Skin of body (tissue), 2 donors: Measurements from ENCODE around the gene ITIH5. TPM values are rescaled to one million over a fixed set of nuclear protein-coding genes. Genes with fewer than 3 reads are reported as not detected.
A peak's percentile ranks its signal among the peaks of the same experiment; 100 is the strongest.
"Not testable (repeated sequence)": the region's sequence is repeated elsewhere in the genome, so short reads cannot be mapped to it uniquely, and the experiment has no call there.

Experiments
- DNase-seq: peaks from one replicate; lab custom pipeline; 2025; lab: John Stamatoyannopoulos, UW
- total RNA-seq: library from RNA; depleted of rRNA; stranded (reverse); fragments of >200 nt; gene quantifications from one replicate; pipeline ENCODE4 v1.2.3, GENCODE V29; 2014

The ITIH5 gene
- total RNA-seq, 1 donor from 2014 or later, result 28.4 TPM

- peak; percentile 88 for DNase-seq
Observed at GRCh38 chr10:7687228-7687907, 20.6 kb upstream of the ITIH5 start.

- no peak for DNase-seq
Observed at GRCh38 chr10:7686351-7687171, 19.8 kb upstream of the ITIH5 start.

DNA sequence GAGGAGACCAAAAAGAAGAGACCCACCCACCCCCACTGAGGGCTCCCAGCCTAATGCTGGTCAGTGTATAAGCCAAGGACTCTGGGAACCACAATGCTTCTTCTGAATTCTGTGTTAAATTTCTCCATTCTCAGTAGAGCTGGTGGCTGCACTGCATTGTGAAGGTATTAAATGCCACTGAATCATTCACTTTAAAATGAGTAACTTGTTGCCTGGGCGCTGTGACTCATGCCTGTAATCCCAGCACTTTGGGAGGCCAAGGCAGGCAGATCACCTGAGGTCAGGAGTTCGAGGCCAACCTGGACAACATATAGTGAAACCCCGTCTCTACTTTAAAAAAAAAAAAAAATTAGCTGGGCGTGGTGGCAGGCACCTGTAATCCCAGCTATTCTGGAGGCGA lies 13.3 kb upstream of the ITIH5 start:
- not testable (repeated sequence) for DNase-seq

DNA sequence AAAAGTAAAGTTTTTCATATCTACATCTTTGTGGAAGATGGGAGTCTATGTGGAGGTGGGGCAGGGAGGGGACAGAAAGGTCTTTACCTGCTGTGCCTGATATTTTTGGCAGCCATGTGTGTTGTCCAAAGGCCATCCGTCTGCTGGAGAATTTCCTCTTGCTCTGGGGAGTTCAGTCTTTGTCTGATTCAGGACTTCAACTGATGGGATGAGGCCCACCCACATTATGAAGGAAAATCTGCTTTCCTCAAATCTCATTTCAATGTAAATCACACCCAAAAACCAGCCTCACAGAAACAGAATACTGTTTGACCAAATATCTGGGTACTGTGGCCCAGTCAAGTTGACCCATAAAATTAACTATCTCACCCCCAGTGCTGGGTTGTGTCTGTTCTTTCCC lies 12.5 kb upstream of the ITIH5 start:
- no peak for DNase-seq

DNA sequence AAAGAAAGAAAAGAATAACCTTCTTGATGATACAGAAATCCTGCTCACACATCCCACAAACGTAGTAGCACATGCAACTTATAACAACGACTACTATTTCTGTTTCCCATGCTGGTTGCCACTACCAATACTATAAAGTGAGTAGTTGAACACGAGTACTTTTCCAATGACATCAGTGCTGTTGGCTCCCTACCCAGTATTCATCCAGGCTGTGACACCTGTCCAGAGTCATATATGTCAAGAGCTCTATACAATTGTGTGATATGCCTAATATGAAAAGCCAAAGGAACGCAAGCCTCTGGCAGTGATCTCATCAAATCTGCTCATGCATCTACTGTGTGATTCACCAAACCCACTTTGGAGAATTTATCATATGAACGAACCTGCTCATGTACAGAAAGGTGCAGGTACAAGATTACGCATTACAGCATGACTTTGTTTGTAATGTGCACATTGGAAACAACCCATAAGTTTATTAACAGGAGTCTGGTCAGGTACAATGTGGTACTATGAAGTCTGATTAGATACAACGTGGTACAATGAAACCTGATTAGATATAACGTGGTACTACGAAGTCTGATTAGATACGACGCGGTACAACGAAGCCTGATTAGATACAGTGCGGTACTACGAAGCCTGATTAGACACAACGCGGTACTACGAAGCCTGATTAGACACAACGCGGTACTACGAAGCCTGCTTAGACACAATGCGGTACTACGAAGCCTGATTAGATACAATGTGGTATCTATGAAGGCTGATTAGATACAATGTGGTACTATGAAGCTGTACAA lies 5.8 kb upstream of the ITIH5 start:
- DNase-seq, result no peak

DNA sequence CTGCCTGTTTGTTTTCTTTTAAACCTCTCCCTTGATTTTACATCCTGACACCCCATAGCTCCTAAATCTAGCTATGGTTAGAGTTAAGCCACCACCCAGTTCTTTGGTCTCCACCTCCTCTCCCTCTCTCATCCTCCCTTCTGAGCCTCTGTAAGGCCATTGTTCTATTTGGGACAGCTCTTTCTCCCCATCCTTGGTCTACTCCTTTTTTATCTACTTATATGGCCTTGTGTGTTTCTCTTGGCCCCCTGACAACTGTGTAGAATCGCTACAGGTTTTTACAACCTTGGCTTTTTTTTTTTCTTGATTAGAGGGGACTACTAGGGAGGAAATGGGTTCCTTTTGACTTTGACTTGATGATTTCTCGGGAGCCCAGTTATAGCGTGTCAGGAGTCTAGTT lies 3.4 kb upstream of the ITIH5 start:
- DNase-seq, result no peak

DNA sequence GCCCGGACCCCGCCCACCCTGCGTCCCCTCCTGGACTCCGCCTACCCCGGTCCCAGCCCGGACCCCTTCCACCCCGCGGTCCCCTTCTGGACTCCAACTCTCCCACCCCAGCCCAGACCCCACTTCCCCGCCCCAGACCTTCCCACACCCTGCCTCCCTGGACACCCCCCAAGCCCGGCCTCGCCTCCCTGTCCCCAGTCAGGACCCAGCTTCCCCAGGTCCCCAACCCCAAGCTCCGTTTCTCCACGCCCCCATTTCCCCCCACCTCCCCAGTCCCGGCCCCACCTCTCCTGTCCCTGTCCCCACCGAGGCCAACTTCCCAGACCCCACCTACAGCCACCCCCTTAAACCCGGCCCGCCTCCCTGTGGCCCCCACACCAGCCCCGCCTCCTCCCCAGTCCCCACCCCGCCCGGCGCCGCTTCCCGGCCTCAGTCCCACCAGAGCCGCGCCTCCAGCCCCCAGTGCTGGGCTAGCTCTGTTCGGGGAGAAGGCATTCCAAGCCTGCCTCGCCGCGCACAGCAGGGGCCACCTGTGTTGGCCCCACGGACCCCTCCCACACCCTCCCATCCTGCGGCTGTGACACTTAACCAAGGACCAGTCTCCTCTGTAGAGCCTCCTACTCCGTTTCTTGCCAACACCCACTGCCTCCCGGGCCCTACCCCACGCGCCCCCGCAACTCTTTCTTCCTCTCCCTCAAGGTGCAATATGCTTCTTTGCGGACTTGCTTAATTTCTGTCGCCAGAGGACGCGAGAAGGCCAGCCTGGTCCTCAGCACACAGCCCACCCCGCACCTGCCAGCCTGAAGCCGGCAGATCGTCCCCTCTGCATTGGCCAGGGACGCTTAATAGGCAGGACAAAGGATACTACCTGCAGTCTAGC lies 736 bp upstream of the ITIH5 start:
- DNase-seq, result no peak

DNA sequence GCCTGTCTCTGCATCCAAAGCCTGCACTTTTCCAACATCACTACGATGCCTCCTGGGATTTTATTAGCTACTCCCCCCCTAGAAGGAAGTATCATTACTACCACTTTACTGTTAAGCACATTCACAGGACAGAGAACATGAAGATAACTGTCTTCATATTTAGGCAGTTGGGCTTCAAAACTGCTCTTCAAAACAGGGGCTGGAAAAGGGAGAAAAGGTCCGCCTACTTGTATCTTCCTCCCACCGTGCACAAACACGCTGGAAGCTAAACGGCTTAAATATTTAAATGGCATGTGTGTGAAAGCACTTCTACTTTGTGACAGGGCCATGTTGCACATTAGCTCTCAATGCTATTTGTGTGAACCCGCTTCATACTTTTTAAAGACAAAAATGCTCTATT lies 999 bp downstream of the ITIH5 start:
- DNase-seq, result no peak

DNA sequence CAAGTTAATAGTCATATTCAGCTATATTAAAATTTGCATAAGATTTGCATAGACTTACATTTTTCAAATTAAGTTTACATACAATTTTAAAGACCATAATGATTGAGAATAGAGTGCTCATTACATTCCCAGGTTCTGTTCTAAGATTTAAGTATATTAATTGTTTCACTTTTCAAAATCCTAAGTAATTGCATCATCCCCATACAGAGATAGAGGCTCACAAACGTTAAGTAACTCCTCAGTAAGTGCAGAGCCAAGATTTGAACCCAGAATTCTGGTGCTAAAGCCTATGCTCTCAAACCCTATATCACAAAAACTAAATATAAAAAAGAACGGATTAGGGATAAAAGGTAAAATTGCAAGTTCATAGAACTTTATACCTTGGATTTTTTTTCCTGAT lies 2.1 kb downstream of the ITIH5 start:
- no peak for DNase-seq

DNA sequence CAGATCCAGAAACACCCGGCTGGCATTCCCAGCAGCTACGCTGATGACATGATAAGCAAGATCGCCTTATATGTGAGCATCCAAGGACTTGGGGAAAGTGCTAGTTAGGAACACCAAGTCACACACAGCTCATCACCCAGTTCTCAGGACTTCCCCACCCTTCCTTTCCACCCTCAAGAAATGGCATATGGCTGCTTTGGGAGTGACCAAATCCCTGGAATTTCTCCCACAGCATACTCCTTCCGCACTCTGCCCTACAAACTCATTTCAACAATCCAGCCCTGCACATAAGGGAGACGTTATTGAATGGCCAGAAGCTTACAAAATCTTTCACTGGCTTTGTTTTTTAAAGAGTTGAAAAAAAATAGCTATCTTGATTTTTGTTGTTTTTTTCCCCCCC lies 4.2 kb downstream of the ITIH5 start:
- no peak for DNase-seq

DNA sequence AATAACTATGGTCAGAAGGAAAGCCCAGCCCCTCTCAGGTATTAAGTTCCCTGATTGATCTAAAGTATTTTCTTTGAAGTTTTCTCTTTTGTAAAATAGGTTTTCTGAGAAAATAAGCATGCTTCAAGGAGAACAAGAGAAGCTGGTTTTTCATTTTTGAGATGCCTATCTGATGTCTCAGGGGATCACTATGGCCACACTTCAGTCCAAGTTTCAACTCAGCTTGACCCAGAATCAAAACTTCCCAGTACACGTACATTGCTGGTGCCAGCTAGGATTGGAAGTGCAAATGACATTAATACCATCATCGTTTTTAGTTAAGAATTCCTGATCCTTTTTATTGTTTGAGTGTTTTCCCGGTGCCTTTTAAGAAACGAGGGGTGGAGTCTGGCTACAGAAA lies 7.2 kb downstream of the ITIH5 start:
- no peak for DNase-seq

DNA sequence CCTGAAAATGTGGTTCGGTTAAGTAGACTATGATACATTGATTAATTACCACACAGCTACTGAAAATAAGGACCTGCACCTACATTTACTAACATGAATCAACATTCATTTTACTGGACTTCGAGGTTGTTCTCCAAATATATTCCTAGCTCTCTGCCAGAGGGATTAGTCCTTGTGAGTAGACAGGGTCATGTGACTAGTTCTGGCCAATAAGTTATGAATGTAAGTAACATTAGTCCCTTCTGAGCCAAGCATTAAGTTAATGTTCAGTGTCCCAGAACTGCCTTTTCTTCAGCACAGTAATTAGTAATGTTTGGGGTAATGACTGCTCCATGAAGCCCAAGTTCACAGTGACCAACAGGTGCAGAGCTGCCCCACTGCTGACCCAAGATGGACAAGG lies 9.2 kb downstream of the ITIH5 start:
- no peak for DNase-seq

DNA sequence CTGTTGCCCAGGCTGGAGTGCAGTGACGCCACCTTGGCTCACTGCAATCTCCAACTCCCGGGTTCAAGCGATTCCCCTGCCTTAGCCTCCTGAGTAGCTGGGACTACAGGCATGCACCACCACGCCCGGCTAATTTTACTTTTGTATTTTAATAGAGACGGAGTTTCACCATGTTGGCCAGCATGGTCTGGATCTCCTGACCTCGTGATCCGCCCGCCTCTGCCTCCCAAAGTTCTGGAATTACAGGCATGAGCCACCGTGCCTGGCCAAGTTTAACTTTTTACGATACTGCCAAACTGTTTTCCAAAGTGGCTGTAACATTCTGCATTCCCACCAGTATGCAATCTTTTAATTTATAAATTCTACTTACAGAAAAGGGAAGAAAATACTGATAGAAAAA lies 9.7 kb downstream of the ITIH5 start:
- DNase-seq, result not testable (repeated sequence)

DNA sequence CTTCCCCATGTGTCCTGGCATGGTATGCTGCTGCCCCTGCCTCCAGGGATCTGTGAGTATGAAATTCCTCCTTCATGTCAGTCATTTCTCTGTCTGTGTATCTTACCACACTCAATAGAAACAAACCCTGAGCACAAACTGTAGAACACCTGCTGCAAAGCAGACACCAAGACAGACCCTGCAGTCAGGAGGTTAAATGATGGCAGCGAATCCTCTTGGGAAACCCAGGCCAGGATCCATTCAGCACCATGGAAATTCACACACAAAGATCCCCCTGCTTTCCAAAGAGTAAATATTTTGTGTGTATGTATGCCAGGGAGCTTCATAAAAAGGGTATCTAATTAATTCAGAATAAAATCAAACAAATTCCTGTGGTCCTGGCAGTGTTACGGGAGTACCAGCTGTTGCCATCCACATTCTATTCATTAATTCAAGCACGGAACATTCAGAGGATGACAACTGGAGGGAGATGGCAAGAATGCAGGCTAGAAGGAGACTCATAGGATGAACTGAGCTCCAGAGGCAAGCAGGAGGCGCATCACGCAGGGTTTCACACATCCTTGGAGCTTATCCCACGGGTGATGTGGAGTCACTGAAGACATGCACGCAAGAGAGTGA lies 14.8 kb downstream of the ITIH5 start:
- DNase-seq, result no peak

- no peak for DNase-seq
Observed at GRCh38 chr10:7649673-7650300, 17.0 kb downstream of the ITIH5 start.

DNA sequence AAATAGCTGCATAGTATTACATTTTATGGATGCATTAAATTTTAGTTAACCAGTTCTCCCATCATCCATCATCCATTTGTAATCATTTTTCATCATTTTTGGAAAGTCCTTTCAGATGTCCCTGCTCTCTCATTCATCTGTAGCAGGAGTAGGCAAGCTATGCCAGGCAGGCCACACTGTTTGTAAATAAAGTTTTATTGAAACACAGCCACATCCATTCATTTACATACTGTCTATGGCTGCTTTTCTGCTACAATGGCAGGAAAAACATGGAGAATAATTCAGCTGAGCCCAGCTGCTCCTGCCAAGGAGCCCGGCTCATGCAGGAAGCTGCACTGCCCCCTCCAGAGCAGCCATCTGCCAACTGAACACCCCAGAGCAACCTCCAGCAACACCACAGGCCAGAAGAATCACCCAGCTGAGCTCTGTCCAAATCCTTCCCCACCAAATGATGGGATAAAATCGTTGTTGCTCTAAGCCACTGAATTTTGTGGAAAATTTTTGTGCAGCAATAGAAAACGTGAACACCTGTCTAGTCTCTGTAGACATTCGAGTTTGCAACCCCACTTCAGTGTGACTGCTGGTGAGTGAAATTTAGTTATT lies 19.6 kb downstream of the ITIH5 start:
- DNase-seq, result no peak

- no peak for DNase-seq
Observed at GRCh38 chr10:7642491-7643011, 24.2 kb downstream of the ITIH5 start.

GRCh38 chr10:7635408-7636125 lies 31.2 kb downstream of the ITIH5 start:
- DNase-seq, result no peak
